ENCODE measurements around the gene CDK5R2.

DNA sequence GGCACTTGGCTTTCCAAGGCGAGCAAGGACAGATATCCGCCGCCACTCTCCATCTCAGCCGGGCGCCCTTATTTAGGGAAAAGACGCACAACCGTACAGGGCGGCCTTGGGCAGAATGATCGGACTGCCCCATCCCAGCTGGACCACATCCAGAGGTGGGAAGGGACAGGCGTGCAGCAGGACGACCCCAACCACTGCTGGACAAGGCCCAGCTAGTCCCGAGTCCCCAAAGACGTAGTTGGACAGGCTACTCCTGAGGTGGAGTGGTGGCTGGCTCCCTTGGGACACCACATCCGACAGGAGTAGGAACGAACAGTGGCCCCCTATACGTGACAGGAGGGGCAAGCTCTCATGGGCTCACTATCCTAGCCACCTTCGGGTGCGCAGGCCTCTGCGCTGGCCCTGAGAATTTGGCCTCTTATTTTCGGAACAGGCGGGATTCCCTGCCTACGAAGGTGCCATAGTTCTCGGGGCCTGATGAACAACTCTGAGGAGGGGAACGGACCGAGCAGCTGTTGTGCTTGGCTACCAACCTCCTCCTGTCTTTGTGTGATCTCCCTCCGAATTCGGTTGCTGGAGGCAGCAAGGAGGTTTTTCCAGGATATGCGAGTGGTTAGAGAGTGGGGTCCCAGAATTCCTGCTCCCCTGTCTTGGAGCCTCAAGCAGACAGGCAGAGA lies 23.3 kb downstream of the CDK5R2 start:
- TF ChIP-seq, protein P1, sequence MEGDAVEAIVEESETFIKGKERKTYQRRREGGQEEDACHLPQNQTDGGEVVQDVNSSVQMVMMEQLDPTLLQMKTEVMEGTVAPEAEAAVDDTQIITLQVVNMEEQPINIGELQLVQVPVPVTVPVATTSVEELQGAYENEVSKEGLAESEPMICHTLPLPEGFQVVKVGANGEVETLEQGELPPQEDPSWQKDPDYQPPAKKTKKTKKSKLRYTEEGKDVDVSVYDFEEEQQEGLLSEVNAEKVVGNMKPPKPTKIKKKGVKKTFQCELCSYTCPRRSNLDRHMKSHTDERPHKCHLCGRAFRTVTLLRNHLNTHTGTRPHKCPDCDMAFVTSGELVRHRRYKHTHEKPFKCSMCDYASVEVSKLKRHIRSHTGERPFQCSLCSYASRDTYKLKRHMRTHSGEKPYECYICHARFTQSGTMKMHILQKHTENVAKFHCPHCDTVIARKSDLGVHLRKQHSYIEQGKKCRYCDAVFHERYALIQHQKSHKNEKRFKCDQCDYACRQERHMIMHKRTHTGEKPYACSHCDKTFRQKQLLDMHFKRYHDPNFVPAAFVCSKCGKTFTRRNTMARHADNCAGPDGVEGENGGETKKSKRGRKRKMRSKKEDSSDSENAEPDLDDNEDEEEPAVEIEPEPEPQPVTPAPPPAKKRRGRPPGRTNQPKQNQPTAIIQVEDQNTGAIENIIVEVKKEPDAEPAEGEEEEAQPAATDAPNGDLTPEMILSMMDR (IDR thresholded peaks at IDR 0.05; ENCODE audit: insufficient read depth, low read length), result no peak
- no peak for TF ChIP-seq POLR2AphosphoS5 (IDR thresholded peaks at IDR 0.05; ENCODE audit: low read depth)
- TF ChIP-seq SPI1 (IDR thresholded peaks at IDR 0.05; ENCODE audit: borderline replicate concordance, low read depth), result no peak
- no peak for TF ChIP-seq GABPA (IDR thresholded peaks at IDR 0.05; ENCODE audit: low read depth)
- peak; percentile 16 for TF ChIP-seq REST (IDR thresholded peaks at IDR 0.05; ENCODE audit: insufficient replicate concordance, low read depth)
